Measurements from ENCODE around the gene FBXL17. TPM values are rescaled to one million over a fixed set of nuclear protein-coding genes. Genes with fewer than 3 reads are reported as not detected.

The FBXL17 gene
- polyA plus RNA-seq, 1 of the 3 experiments (the other 2 are of a cell fraction): 4.4 TPM

DNA sequence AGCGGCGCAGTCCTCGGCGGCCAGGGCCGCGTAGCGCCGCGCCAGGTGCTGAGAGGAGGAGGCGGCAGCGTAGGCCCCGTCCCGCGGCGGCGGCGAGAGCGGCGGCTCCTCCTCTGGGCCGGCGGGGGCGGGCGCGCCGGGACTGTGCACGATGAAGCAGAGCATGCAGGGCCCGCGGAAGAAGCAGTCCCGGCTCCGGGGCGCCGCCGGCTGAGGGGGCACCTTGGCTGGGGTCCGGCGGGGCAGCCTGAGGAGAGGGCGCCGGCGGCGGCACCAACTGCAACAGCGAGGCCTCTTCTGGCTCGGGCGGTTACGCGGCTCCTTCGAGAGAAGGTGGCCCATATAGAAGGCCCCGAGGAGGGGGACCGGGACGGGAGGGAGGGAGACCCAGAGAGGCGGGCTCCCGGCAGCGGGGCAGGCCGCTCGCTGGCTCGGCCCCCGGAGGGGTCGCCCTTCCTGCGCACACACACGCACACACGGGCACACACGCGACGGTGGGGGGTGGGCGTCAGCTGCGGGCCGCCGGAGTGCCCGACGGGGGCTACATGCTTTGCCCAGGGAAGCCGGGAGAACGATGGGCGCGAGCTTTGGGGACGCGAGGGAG, 446 bp downstream of the FBXL17 start (continued):
- TF ChIP-seq, protein P1, sequence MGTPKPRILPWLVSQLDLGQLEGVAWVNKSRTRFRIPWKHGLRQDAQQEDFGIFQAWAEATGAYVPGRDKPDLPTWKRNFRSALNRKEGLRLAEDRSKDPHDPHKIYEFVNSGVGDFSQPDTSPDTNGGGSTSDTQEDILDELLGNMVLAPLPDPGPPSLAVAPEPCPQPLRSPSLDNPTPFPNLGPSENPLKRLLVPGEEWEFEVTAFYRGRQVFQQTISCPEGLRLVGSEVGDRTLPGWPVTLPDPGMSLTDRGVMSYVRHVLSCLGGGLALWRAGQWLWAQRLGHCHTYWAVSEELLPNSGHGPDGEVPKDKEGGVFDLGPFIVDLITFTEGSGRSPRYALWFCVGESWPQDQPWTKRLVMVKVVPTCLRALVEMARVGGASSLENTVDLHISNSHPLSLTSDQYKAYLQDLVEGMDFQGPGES (IDR thresholded peaks at IDR 0.05; ENCODE audit: low read depth, low read length): no peak
- TF ChIP-seq TEAD4 (IDR thresholded peaks at IDR 0.05; ENCODE audit: borderline replicate concordance, insufficient read depth) (no peak), RAD21 (IDR thresholded peaks at IDR 0.05; ENCODE audit: low read length) (no peak)
- TF ChIP-seq, protein P2, sequence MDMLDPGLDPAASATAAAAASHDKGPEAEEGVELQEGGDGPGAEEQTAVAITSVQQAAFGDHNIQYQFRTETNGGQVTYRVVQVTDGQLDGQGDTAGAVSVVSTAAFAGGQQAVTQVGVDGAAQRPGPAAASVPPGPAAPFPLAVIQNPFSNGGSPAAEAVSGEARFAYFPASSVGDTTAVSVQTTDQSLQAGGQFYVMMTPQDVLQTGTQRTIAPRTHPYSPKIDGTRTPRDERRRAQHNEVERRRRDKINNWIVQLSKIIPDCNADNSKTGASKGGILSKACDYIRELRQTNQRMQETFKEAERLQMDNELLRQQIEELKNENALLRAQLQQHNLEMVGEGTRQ (IDR thresholded peaks at IDR 0.05; ENCODE audit: borderline replicate concordance, low read depth, low read length): no peak

DNA sequence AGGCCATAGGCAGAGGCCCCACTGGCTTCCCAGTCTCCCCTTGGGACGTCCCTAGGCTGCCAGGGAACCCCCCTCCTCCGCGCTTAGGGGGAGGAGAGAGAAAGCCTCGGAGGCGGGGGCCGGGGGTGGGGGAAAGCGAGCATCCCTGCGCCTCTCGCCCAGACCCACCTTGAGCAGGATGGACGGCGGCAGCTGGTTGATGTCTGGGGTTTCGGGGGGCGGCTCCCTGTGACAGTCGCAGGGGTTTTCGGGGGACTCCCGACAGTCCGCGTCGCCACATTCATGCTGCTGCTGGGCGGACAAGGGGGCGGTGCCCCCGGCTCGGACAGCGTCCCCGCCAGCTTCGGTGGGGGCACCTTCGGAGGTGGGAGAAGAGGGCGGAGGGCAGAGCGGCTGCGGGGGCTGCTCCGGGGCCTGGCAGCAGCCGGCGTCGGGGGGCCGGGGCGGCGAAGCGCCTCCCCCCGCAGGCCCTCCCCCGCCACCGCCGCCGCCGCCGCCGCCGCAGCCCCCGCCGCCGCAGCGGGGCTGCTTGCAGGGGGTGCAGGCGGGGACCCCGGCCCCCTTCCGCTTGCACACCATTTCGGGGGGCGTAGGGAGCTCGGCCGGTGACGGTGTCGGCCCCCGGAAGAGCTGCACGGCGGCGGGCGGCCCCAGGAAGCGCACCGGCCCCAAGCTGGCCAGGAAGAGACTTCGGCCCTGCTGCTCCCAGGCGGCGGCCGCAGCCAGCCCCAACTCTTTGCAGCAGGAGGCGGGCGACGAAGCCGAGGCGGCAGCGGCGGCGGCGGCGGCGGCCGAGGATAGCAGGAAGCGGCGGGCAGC, 1.2 kb downstream of the FBXL17 start:
- H3K4me3 ChIP-seq (ENCODE audit: low read depth in 2 of 2, low read length in 1 of 2): peak overlapping the region; percentile 80 to 95
- peaks cover 0 to 20% of the 10 kb centered on the region in 2 experiments; a peak in 2 of 4 replicates for H3K4me1 ChIP-seq (ENCODE audit: control insufficient read depth in 1 of 2, insufficient read depth in 2 of 2, low read depth in 1 of 2, low read length in 1 of 2)
- H3K27me3 ChIP-seq (ENCODE audit: insufficient read depth): no peaks in the 10 kb centered on the region
- ChIA-PET CTCF (interaction anchor here (0.6 to 1.3 kb wide), 3 partner anchors 14 to 122 kb away, joined by 3 to 4 read pairs (median 3); no protein-coding TSS in a partner anchor), POLR2A (no interaction called here)
- H3K79me2 ChIP-seq (ENCODE audit: insufficient read depth): peaks cover 48% of the 10 kb centered on the region
- H3F3A ChIP-seq (replicated peaks; ENCODE audit: insufficient read depth): peaks cover 7% of the 10 kb centered on the region
- WGBS (ENCODE audit: low lambda C conversion rate): 0% methylated on average over 7 of the region's 85 CpGs
- peak overlapping the region; percentile 93 for H3K9ac ChIP-seq
- peaks cover 0 to 12% of the 10 kb centered on the region in 2 experiments for H3K36me3 ChIP-seq (replicated peaks in 1 of 2; ENCODE audit: control insufficient read depth in 1 of 2, insufficient read depth in 2 of 2, low read length in 1 of 2)
- TF ChIP-seq ELF1 (IDR thresholded peaks at IDR 0.05) (0 out of 2 replicates have a peak, but pooled peaks have one; percentile 10), MXI1 (IDR thresholded peaks at IDR 0.05; ENCODE audit: low read depth, low read length) (peak; percentile 34; the same call in 1 of the 2 replicates), TCF12 (IDR thresholded peaks at IDR 0.05) (no peak)
- peak; percentile 74 for DNase-seq
- peaks cover 4% of the 10 kb centered on the region; the same call in 1 of the 2 replicates for H3K9me3 ChIP-seq
- peak overlapping the region; percentile 84; the same call in 1 of the 2 replicates for H2AFZ ChIP-seq (ENCODE audit: low read depth)
- H3K27ac ChIP-seq (ENCODE audit: low read depth in 2 of 2, low read length in 1 of 2): peak overlapping the region; percentile 85 to 98
- H3K4me2 ChIP-seq: peak overlapping the region; percentile 79
- H4K20me1 ChIP-seq (ENCODE audit: insufficient read depth): no peaks in the 10 kb centered on the region; the same call in 1 of the 2 replicates
- H3K9me2 ChIP-seq: no peaks in the 10 kb centered on the region

GRCh38 chr5:108379722-108380530, 2.0 kb downstream of the FBXL17 start:
- 10% methylated on average over 8 of the region's 8 CpGs for WGBS (ENCODE audit: low lambda C conversion rate)
- ChIA-PET CTCF (interaction anchor here (0.6 to 1.3 kb wide), 3 partner anchors 13 to 121 kb away, joined by 3 to 4 read pairs (median 3); no protein-coding TSS in a partner anchor), POLR2A (no interaction called here)
- Histone ChIP-seq H3K79me2 (ENCODE audit: insufficient read depth) (peaks cover 56% of the 10 kb centered on the region), H4K20me1 (ENCODE audit: insufficient read depth) (no peaks in the 10 kb centered on the region; the same call in 1 of the 2 replicates), H3K9me3 (peaks cover 6% of the 10 kb centered on the region; the same call in 1 of the 2 replicates), H3K36me3 (replicated peaks in 1 of 2; ENCODE audit: control insufficient read depth in 1 of 2, insufficient read depth in 2 of 2, low read length in 1 of 2) (peaks cover 0 to 15% of the 10 kb centered on the region in 2 experiments), H3K27me3 (ENCODE audit: insufficient read depth) (no peaks in the 10 kb centered on the region), H3K9ac (peak overlapping the region; percentile 93), H3K4me2 (peak overlapping the region; percentile 74), H3K27ac (ENCODE audit: low read depth in 2 of 2, low read length in 1 of 2) (peak overlapping the region; percentile 45 to 98; a peak in 3 of 4 replicates), H3K9me2 (no peaks in the 10 kb centered on the region), H3K4me3 (ENCODE audit: low read depth in 2 of 2, low read length in 1 of 2) (peak overlapping the region; percentile 80 to 95), H3K4me1 (ENCODE audit: control insufficient read depth in 1 of 2, insufficient read depth in 2 of 2, low read depth in 1 of 2, low read length in 1 of 2) (peaks cover 0 to 20% of the 10 kb centered on the region in 2 experiments; a peak in 2 of 4 replicates), H3F3A (replicated peaks; ENCODE audit: insufficient read depth) (peaks cover 8% of the 10 kb centered on the region), H2AFZ (ENCODE audit: low read depth) (peak overlapping the region; percentile 78)
- no peak for DNase-seq
- TF ChIP-seq, protein P2 (IDR thresholded peaks at IDR 0.05; ENCODE audit: borderline replicate concordance, low read depth, low read length): no peak
- TF ChIP-seq NFIC (IDR thresholded peaks at IDR 0.05; ENCODE audit: borderline replicate concordance) (no peak), RAD21 (IDR thresholded peaks at IDR 0.05; ENCODE audit: low read length) (no peak), FOXJ3 (CRISPR knock-in tag; IDR thresholded peaks at IDR 0.05) (no peak), TAF1 (IDR thresholded peaks at IDR 0.05; ENCODE audit: borderline replicate concordance, low read depth, low read length) (no peak), TCF12 (IDR thresholded peaks at IDR 0.05) (no peak), TEAD4 (IDR thresholded peaks at IDR 0.05; ENCODE audit: borderline replicate concordance, insufficient read depth) (no peak), MAX (IDR thresholded peaks at IDR 0.05; ENCODE audit: low read depth) (no peak), REST (IDR thresholded peaks at IDR 0.05; ENCODE audit: low read depth, low read length) (no peak)

Measured in SK-N-SH (cell line).